ENCODE data around the gene GRID2.

GRID2 gene

DNA sequence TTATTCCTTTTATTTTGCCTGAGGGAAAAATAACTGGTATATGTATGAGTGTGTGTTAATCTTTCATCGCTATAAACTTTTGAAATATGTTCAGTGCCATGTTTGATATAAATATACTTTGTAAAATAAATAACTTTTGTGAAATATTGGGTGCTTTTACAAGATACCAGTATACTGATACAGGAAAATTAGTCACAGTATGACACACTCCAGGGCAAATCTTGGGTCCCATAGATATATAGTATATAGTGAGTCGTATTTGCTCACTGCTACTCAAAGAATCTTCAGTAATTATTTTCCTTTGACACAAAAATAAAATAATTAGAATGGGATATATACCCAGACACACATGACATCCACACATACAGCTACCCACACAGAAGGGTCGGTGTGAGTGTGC, 472.3 kb downstream of the GRID2 start:
- TF ChIP-seq POLR2AphosphoS5 (IDR thresholded peaks at IDR 0.05; ENCODE audit: low read depth, low read length) (no peak), TAF1 (IDR thresholded peaks at IDR 0.05; ENCODE audit: borderline replicate concordance, insufficient read depth, low read length) (no peak), SIN3A (IDR thresholded peaks at IDR 0.05; ENCODE audit: borderline replicate concordance, insufficient read depth, low read length) (no peak), FOXP2 (optimal IDR thresholded peaks at IDR 0.05; ENCODE audit: borderline replicate concordance, extremely low read depth, extremely low read length, insufficient read depth) (no peak)
- TF ChIP-seq, protein P1, sequence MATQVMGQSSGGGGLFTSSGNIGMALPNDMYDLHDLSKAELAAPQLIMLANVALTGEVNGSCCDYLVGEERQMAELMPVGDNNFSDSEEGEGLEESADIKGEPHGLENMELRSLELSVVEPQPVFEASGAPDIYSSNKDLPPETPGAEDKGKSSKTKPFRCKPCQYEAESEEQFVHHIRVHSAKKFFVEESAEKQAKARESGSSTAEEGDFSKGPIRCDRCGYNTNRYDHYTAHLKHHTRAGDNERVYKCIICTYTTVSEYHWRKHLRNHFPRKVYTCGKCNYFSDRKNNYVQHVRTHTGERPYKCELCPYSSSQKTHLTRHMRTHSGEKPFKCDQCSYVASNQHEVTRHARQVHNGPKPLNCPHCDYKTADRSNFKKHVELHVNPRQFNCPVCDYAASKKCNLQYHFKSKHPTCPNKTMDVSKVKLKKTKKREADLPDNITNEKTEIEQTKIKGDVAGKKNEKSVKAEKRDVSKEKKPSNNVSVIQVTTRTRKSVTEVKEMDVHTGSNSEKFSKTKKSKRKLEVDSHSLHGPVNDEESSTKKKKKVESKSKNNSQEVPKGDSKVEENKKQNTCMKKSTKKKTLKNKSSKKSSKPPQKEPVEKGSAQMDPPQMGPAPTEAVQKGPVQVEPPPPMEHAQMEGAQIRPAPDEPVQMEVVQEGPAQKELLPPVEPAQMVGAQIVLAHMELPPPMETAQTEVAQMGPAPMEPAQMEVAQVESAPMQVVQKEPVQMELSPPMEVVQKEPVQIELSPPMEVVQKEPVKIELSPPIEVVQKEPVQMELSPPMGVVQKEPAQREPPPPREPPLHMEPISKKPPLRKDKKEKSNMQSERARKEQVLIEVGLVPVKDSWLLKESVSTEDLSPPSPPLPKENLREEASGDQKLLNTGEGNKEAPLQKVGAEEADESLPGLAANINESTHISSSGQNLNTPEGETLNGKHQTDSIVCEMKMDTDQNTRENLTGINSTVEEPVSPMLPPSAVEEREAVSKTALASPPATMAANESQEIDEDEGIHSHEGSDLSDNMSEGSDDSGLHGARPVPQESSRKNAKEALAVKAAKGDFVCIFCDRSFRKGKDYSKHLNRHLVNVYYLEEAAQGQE (IDR thresholded peaks at IDR 0.05; ENCODE audit: insufficient read depth in 1 of 2, low read depth in 2 of 2, low read length in 2 of 2) = no peak

GRCh38 chr4:92789741-92790140, 486.0 kb downstream of the GRID2 start:
- no peak for TF ChIP-seq SIN3A (IDR thresholded peaks at IDR 0.05; ENCODE audit: borderline replicate concordance, insufficient read depth, low read length)
- TF ChIP-seq, protein P1 (IDR thresholded peaks at IDR 0.05; ENCODE audit: insufficient read depth in 1 of 2, low read depth in 2 of 2, low read length in 2 of 2) = no peak
- TF ChIP-seq FOXP2 (optimal IDR thresholded peaks at IDR 0.05; ENCODE audit: borderline replicate concordance, extremely low read depth, extremely low read length, insufficient read depth) = no peak
- TF ChIP-seq POLR2AphosphoS5 (IDR thresholded peaks at IDR 0.05; ENCODE audit: low read depth, low read length) = no peak
- TF ChIP-seq TAF1 (IDR thresholded peaks at IDR 0.05; ENCODE audit: borderline replicate concordance, insufficient read depth, low read length) = no peak

DNA sequence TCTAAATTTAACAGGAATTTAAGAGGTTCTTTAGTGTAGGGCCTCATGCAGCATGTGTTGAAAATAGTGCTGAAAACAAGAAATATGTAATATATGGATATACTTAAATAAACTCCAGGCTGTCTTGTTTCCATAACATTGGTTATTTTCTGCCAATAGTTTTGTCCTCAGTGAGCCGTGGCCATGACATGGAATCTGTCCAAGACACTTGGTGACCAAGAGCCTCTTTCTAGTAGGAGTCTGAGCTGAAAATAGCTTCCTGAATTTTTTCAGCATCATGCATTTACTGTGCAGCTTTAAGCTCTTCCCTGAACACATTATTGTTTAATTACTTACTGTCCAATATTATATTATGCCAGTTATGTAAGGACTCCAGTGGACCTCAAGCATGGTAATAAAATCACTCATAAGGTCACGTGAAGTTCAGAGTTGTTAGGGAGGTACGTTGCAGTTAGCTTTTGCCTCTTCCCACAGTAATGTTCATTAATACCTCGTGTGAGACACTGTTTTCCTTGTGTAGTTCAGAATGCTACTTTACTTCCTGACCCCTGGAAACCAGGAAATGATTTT, 488.2 kb downstream of the GRID2 start:
- TF ChIP-seq TAF1 (IDR thresholded peaks at IDR 0.05; ENCODE audit: borderline replicate concordance, insufficient read depth, low read length) (no peak), POLR2AphosphoS5 (IDR thresholded peaks at IDR 0.05; ENCODE audit: low read depth, low read length) (no peak), SIN3A (IDR thresholded peaks at IDR 0.05; ENCODE audit: borderline replicate concordance, insufficient read depth, low read length) (no peak), FOXP2 (optimal IDR thresholded peaks at IDR 0.05; ENCODE audit: borderline replicate concordance, extremely low read depth, extremely low read length, insufficient read depth) (no peak)
- TF ChIP-seq, protein P1 (IDR thresholded peaks at IDR 0.05; ENCODE audit: insufficient read depth in 1 of 2, low read depth in 2 of 2, low read length in 2 of 2) = no peak

GRCh38 chr4:92809381-92809780, 505.6 kb downstream of the GRID2 start:
- TF ChIP-seq FOXP2 (optimal IDR thresholded peaks at IDR 0.05; ENCODE audit: borderline replicate concordance, extremely low read depth, extremely low read length, insufficient read depth) (no peak), SIN3A (IDR thresholded peaks at IDR 0.05; ENCODE audit: borderline replicate concordance, insufficient read depth, low read length) (no peak), POLR2AphosphoS5 (IDR thresholded peaks at IDR 0.05; ENCODE audit: low read depth, low read length) (no peak), TAF1 (IDR thresholded peaks at IDR 0.05; ENCODE audit: borderline replicate concordance, insufficient read depth, low read length) (no peak)
- TF ChIP-seq, protein P1 (IDR thresholded peaks at IDR 0.05; ENCODE audit: insufficient read depth in 1 of 2, low read depth in 2 of 2, low read length in 2 of 2) = no peak
